ENCODE measurements around the gene YAP1. TPM values are rescaled to one million over a fixed set of nuclear protein-coding genes. Genes with fewer than 3 reads are reported as not detected.

Gene YAP1
- total RNA-seq, 1 experiment from 2014 or later = 158 TPM

GRCh38 chr11:102111787-102112508, 1.7 kb downstream of the YAP1 start:
- peak; percentile 95 for DNase-seq (ENCODE audit: unreplicated experiment)
- Mint-ChIP-seq H3K27ac (ENCODE audit: low read depth, unreplicated experiment) (peak overlapping the region; percentile 98), H3K9me3 (ENCODE audit: unreplicated experiment) (no peaks in the 10 kb centered on the region), H3K4me3 (ENCODE audit: unreplicated experiment) (peak overlapping the region; percentile 92), H3K4me1 (ENCODE audit: insufficient read depth, unreplicated experiment) (peaks cover 22% of the 10 kb centered on the region), H3K36me3 (ENCODE audit: insufficient read depth, unreplicated experiment) (peaks cover 26% of the 10 kb centered on the region), H3K27me3 (ENCODE audit: insufficient read depth, unreplicated experiment) (no peaks in the 10 kb centered on the region)
- no peak for TF ChIP-seq CTCF (IDR thresholded peaks at IDR 0.05; ENCODE audit: unreplicated experiment)
- CTCF ChIA-PET = interaction anchor here (0.7 kb wide), 1 partner anchor 66 kb away, joined by 3 read pairs; no protein-coding TSS in a partner anchor
- POLR2A ChIA-PET = interaction anchor here (0.6 to 3.4 kb wide), 15 partner anchors 8 to 321 kb away, joined by 3 to 50 read pairs (median 4); no protein-coding TSS in a partner anchor
- intact Hi-C loops (cut with micrococcal nuclease) = loop anchor here (1.0 to 5.0 kb wide), 8 partner anchors 27 to 250 kb away; partner anchors contain the start of gene CFAP300
- BruUV-seq (replicated peaks) = TSS peak; percentile 35

- H3K4me1 Mint-ChIP-seq (ENCODE audit: insufficient read depth, unreplicated experiment) = peaks cover 22% of the 10 kb centered on the region
- no peaks in the 10 kb centered on the region for H3K27me3 Mint-ChIP-seq (ENCODE audit: insufficient read depth, unreplicated experiment)
- TF ChIP-seq CTCF (IDR thresholded peaks at IDR 0.05; ENCODE audit: unreplicated experiment) = no peak
- CTCF ChIA-PET = interaction anchor here (0.6 to 0.7 kb wide), 2 partner anchors 66 to 1004 kb away, joined by 3 read pairs; no protein-coding TSS in a partner anchor
- intact Hi-C loops (cut with micrococcal nuclease) = loop anchor here (1.0 to 5.0 kb wide), 4 partner anchors 58 to 250 kb away; partner anchors contain the start of gene CFAP300
- H3K36me3 Mint-ChIP-seq (ENCODE audit: insufficient read depth, unreplicated experiment) = peaks cover 26% of the 10 kb centered on the region
- H3K27ac Mint-ChIP-seq (ENCODE audit: low read depth, unreplicated experiment) = peak overlapping the region; percentile 98
- no TSS peak for BruUV-seq (replicated peaks)
- peak overlapping the region; percentile 92 for H3K4me3 Mint-ChIP-seq (ENCODE audit: unreplicated experiment)
- DNase-seq (ENCODE audit: unreplicated experiment) = peak; percentile 41
- POLR2A ChIA-PET = interaction anchor here (0.6 to 1.0 kb wide), 15 partner anchors 13 to 322 kb away, joined by 3 to 8 read pairs (median 4); no protein-coding TSS in a partner anchor
- no peaks in the 10 kb centered on the region for H3K9me3 Mint-ChIP-seq (ENCODE audit: unreplicated experiment)
Measured at GRCh38 chr11:102112509-102112821, 2.2 kb downstream of the YAP1 start.

GRCh38 chr11:102114032-102114431, 3.8 kb downstream of the YAP1 start:
- peak overlapping the region; percentile 86 for H3K27ac Mint-ChIP-seq (ENCODE audit: low read depth, unreplicated experiment)
- CTCF ChIA-PET = interaction anchor here (1.0 to 1.7 kb wide), 3 partner anchors 21 to 157 kb away, joined by 4 to 13 read pairs (median 4); no protein-coding TSS in a partner anchor
- H3K36me3 Mint-ChIP-seq (ENCODE audit: insufficient read depth, unreplicated experiment) = peaks cover 26% of the 10 kb centered on the region
- H3K9me3 Mint-ChIP-seq (ENCODE audit: unreplicated experiment) = no peaks in the 10 kb centered on the region
- peak overlapping the region; percentile 92 for H3K4me3 Mint-ChIP-seq (ENCODE audit: unreplicated experiment)
- POLR2A ChIA-PET = interaction anchor here (0.6 to 2.6 kb wide), 13 partner anchors 9 to 165 kb away, joined by 3 to 27 read pairs (median 4); no protein-coding TSS in a partner anchor
- H3K27me3 Mint-ChIP-seq (ENCODE audit: insufficient read depth, unreplicated experiment) = no peaks in the 10 kb centered on the region
- H3K4me1 Mint-ChIP-seq (ENCODE audit: insufficient read depth, unreplicated experiment) = peaks cover 24% of the 10 kb centered on the region
- no TSS peak for BruUV-seq (replicated peaks)
- DNase-seq (ENCODE audit: unreplicated experiment) = peak; percentile 13
- no peak for TF ChIP-seq CTCF (IDR thresholded peaks at IDR 0.05; ENCODE audit: unreplicated experiment)
- intact Hi-C loops (cut with micrococcal nuclease) = loop anchor here (5.0 kb wide), 2 partner anchors 67 to 252 kb away; partner anchors contain the start of gene CFAP300

GRCh38 chr11:102115557-102115956, 5.3 kb downstream of the YAP1 start:
- Mint-ChIP-seq H3K9me3 (ENCODE audit: unreplicated experiment) (no peaks in the 10 kb centered on the region), H3K36me3 (ENCODE audit: insufficient read depth, unreplicated experiment) (peaks cover 20% of the 10 kb centered on the region), H3K27me3 (ENCODE audit: insufficient read depth, unreplicated experiment) (no peaks in the 10 kb centered on the region), H3K4me3 (ENCODE audit: unreplicated experiment) (no peak overlapping the region), H3K4me1 (ENCODE audit: insufficient read depth, unreplicated experiment) (peaks cover 25% of the 10 kb centered on the region), H3K27ac (ENCODE audit: low read depth, unreplicated experiment) (no peak overlapping the region)
- ChIA-PET CTCF (interaction anchor here (0.6 to 1.3 kb wide), 3 partner anchors 110 to 255 kb away, joined by 3 to 4 read pairs (median 3); no protein-coding TSS in a partner anchor), POLR2A (interaction anchor here (0.5 to 2.6 kb wide), 8 partner anchors 42 to 153 kb away, joined by 3 to 27 read pairs (median 9); no protein-coding TSS in a partner anchor)
- BruUV-seq (replicated peaks) = no TSS peak
- TF ChIP-seq CTCF (IDR thresholded peaks at IDR 0.05; ENCODE audit: unreplicated experiment) = no peak
- peak; percentile 54 for DNase-seq (ENCODE audit: unreplicated experiment)
- intact Hi-C loops (cut with micrococcal nuclease) = no loop called here

Measured in MCF 10A (cell line).